SH-SY5Y (cell line): ENCODE data around the gene ASS1.

Experiments
- GATA2 ChIP-seq: IDR thresholded peaks from 2 replicates; pipeline ENCODE4 v1.6.1; 2011; ENCODE audit warnings: mild to moderate bottlenecking, low read depth, low read length
- GATA3 ChIP-seq: IDR thresholded peaks from 2 replicates; pipeline ENCODE4 v1.6.1; 2011; ENCODE audit warnings: low read depth, mild to moderate bottlenecking, low read length, moderate library complexity

DNA sequence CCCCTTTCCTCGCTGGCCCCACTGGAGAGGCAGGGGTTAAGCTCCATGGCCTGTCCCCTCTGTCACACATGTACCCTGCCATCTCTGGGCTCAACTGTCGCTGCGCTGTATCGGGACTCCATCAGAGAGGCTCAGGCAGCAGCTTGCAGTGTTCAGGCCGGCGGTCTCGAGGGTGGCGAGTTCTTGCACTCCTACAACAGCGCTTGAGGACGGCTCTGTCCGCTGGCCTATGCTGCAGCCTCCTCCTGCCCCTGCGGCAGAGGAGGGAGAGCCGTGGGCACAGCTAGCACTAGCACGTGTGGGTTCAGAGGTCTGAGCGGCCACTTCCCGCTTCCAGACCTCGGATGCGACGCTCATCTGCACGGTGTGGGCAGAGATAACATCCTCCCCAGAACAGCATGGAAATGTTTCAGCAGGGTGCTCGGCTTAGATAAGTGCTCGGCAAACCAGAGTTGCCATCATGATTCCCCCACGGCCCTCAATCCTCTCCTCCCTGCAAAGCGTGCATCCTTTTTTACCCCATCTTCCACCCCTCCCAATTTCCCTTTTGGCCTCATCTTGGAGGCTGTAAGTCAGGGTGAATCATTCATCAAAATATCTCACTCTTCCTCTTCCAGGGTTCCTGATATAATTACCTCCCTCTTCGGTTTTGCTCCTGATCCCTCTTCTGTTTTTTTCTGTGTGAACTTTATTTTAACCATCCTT, 92.7 kb downstream of the ASS1 start:
- TF ChIP-seq GATA2 (peak; percentile 73; the same call in 1 of the 2 replicates), GATA3 (no peak)
